NCI-H82 treated with DMSO at 0.1 percent for 48 hours (cell line): ENCODE data around the gene FGF9.

Experiments used
- DNase-seq: peaks from one replicate; lab custom pipeline; 2025; ENCODE audit not compliant: unreplicated experiment; lab: John Stamatoyannopoulos, UW

FGF9 gene

DNA sequence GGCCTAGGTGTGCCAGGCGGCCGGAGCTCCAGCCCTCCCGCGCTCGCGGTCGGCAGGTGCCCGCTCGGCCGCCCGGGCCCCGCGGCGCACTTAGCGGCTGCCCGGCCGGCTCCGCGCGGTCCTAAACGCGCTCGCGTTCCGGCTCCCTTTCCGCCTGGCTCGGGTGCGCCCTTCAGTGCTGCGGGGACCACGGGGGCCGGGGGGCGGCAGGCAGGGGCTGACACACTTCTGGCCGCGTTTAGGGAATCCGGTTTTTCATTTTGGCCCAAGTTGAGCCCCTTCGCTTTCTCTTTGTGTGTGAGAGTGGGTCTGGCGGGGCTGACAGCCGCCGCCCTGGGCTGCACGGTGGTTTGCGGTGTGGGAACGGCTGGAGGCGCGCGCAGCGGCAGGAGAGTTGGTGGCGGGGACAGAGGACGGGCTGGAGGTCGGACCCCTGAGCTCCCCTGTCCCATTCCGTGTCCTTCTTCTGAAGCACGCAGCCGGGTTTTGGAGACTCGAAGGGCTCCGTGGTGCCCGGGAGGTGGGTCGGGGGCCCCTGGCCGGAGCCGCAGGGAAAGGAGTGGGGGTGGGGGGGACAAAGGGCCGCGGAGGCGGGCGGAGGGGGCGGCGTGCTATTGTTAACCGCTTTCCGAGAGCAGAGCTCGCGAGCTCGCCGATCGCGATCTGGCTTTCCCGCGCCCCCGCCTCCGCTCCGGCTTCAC, 3.1 kb downstream of the FGF9 start:
- no peak for DNase-seq

DNA sequence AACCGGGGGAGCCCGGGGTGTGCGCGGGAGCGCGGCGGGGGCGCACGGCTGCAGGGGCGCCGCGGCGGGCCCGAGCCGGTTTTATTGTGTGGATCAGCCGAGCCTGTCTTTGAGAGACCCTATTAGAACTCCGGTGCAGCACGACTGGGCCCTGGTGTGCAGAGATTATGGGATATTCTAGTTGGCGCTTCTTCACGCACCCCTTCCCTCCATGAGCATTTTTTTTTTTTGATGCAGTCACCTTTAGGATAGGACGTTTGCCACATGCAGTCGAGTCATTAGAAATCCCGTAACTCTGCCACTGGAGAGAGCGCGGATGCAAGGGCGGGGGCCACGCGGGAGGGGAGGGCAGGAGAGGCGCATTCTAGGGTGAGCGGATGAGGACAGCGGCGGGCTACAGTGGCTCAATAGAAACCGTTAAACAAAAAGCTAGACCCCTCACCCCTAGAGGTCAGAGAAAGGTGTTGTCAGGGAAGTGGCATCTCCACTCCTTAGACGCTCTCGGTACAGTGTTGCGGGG, 3.7 kb downstream of the FGF9 start:
- no peak for DNase-seq

DNA sequence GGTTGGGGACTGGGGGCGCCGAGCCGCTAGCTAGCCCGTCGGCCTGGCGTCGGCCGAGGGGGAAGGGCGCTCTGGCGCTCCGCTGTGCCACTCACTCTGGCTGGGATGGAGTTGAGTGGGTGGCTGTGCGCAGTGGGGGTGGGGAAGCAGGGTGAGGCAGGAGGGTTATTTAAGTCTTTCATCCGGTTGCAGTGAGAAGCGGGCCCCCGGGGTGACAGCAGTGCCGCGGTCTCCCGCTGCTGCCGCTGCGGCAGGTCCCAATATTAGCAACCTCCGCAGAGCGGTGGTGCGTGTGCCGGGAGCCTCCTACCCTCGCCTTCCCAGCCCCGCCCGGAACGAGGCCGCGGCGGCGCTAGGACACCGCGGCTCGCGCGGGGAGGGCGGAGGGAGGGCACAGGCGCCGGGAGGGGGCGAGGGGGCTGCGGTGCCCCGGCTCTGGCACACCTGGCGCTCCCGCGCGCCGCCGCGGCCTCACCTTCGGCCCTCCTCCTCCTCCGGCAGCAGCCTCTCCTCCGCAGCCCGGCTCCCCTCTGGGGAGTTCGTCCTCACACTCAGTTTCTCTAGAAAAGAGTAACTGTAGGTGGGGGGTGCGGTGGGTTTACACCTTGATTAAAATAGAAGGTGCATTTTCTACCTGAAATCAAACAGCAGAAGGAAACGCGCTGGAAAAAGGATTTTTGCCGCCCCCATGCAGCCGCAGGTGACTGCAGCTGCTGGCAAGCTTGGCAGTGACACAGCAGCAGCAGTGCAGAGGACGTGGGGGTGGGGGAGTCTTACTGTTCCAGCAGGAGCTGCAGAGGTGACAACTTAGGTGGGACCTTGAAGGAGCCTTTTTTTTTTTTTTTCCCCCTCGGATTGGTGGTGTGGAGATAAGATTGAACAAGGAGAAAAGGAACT, 4.5 kb downstream of the FGF9 start:
- DNase-seq: no peak

DNA sequence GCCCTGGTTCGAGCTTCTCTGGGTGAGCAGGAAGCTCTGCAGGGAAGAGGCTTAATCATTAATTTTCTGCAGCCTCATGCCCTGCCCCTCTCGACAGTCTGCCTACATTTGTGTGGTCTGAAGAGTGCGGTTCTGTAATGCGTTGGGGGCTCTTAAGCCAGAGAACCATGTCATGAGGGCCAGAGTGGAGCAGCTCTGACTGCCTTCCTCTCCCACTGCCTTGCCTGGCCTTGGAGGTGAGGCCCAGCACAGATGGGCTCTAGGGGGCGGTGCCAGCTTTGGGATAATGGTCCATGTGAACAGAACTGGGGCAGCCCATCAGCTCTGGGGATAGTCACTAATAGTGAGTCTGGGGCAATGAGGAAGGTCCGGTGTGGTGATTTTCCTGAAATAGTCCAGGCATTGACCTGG, 5.7 kb downstream of the FGF9 start:
- DNase-seq: no peak

DNA sequence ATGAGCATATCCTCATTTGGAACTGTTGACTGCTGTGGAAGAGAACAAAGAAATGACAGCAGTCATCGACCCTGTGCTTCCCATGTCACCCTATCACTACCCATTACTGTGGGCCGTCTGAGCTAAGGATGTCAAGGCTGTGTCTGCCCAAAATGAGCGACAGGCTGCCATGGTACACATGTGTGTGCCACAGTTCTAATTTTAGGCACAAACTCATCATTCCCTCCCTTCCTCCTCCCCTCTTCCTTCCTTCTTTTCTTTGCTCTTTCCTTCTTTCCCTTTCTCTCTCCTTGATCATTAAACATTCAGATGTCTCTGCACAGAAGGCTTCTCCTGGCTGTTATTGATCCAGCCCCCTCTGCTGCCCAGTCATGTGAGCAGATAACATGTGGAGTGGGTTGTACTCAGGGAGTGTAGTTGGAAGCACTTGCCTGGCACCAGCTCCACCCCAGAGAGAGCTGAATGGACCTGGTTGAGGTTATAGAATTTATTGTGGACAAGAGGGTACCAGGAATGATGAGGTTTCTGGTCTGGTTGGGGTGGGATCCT, 6.3 kb downstream of the FGF9 start:
- DNase-seq: no peak

DNA sequence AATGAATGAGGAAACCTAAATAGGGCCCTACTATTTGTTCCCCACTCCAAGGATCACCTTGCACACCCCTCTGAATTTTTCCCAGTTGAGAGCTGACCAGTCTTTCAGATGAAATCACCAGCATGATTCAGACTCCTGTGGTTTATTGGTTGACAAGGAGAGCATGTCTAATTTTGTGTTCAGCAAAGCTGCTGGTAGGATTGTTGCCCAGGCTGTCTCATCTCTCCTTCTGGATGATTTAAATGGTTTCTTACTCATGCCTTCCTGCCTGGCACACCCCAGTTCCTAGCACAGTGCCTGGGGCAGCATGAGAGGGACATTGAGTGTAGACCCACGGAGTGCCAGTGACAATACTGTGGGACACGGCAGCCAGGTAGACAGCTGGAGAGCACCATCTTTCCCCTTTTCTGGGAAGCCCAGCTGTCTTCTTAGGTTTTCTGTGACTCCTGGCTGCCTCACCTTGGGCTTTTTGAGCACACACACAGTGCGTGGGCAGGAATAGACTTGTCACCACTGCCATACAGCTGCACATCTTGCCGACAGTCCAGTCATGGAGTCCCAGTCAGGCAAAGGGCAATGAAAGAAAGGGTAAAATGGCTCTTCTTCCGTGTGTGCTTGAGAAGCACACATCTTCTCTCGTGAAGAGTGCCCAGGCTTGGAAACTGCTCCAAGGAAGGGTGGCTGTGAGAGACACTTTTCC, 12.3 kb downstream of the FGF9 start:
- no peak for DNase-seq

DNA sequence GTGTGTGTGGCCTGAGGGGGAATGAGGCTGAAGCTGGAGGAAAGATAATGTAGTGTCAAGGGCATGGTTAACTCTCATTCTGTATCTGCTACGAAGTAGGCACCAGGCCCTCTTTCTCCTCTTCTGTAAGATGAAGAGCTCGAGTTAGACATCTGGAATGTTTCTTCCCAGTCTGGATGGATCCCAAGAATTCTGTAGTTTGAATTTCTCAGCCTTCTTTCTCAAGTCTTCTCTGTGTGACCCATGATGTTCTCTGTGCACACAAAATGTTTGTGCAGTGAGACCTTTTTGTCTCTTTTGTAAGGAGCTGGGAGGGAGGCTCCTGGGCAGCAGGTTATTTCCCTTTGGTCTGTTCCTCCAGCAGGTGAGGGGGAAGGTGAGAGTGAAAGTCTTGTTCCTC, 13.7 kb downstream of the FGF9 start:
- DNase-seq: no peak

DNA sequence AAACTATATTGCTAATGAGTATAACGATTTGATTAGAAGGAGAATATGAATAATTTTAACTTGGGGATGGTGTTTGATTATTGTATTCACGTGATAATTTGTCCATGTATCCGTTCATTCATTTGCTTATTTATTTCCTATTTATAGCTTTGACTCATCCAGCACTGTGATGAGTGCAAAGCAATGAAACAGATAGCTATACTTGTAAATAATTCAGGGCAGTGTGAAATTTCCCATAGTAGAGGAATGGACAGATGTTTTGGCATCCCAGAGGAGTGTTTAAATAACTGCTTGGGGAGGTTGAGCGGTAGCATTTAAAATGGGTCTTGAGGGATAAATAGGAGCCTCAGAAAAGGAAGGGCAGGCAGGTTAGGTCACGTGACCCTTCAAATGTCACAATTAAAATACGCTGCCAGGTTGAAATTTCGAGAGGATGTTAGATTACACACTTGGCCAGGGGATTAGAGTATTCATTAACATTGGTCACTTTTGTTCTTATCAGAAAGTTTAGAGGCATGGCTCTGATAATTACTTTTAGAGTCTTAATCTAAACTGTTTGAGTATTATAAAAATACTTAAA, 14.7 kb downstream of the FGF9 start:
- DNase-seq: no peak

DNA sequence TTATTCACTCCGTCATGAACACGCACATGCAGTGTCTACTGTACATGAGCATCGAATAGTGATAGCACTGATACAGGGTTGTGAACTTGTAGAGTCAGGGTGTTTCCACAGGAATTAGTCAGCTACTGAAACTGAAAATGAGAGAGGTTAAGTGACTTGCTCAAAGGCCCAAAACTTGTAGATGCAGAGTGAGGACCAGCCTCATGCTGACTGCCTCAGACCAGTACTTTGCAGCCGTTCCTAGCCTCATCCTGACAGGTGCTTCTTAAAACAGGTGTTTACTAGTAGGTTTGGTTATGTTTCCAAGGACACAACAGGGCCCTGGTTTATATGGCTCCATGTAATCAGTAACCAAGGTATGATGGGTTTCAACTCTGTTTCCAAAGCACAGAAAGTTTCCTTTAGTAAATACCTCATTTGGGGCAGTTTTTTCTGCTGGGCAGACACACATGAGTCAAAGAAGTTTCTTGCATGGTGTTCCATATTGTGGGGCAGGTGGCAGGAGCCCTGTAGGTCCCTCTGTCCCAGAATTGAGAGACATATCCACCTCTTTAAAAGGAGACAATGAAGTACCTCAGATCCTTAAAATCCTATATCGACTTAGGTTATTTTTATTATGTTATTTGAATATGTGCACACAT, 16.0 kb downstream of the FGF9 start:
- no peak for DNase-seq

DNA sequence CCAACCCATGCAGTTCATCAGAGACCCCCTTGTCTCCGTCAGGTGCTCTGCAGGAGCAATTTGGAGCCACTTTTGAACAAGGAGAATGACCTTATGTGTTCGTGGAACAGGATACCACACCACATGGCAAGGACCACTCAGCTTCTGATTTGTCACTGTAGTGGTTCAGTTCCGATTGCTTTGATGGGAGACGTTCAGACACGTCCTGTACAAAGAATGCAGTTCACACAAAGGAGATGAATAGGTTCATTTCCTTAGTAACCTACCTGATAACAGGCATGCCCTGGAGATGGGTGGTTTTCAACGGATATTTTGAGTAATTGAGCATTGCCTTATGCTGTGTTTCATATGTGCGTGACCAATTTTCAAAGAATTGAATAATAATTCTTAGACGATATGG, 17.2 kb downstream of the FGF9 start:
- DNase-seq: no peak

DNA sequence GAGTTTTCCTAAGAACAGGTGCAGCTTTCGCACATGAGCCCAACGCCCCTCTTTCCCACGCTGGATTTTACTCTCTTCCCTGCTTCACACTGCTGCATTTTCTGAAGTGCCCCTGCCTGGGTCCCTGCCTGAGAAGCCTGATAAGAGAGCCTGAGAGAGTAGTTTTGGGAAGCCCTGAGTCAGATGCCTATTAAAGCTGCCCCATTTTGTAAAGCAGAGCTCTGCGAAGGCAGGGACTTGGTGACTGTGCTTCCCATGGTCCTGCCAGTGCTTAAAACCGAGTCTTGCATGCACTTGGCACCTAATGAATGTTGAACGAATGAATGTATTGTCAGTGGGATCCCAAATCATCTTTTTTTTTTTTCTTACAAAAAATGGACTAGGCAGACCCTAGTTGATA, 18.2 kb downstream of the FGF9 start:
- DNase-seq: no peak

DNA sequence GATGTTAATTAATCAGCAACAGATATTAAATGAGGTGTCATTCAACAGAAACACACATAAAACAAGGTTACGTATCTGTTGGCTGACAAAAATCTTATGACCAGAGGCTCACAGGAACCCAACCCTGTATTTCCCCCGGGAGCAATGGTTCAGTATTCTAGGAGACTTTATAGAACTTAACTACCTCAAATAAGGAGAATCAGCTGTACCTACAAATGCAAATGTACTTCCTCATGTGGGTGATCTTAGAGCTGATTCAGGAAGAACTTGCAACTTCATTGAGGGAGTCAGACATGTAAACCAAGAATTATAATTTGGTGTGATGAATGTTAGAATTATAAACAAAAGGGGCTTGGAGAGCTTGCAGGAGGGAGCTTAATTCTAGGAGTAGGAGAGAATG, 20.1 kb downstream of the FGF9 start:
- no peak for DNase-seq

DNA sequence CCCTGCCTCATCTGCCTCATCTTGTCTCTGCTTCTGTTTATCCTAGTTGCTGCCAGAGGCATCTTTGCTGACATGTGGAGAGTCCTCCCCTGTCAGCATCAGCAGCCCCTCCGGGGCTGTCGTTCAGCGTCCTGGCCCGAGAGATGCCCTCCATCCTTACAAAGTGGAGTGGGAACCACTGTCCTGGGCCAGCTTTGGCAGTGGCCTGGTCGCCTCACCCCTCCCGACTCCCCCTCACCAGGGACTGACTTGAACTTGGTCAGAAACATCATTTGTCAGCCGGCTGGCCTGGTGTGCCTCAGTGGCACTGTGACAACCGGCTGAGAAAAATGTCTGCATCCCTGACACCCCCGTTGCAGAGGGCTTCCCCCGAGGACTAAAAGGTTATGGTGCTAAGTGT, 20.6 kb downstream of the FGF9 start:
- DNase-seq: no peak

DNA sequence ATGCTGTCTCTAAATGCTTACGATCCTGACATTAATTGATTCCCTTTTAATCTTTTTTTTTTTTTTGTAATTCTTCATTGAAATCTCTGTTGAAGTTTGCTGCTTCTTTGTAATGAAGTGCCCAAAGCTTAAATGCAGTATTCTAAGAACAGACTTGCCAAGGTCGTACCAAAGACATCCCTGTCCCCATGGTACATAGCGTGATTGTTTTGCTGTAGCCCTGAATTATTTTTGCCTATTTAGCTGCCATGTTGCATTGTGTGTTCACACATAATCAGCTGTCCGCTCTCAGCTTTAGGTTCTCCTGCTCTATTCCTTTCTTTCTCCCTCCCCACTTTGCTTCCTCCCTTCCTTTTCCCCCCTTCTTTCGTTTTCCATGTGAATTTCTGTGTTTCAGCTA, 21.1 kb downstream of the FGF9 start:
- no peak for DNase-seq

DNA sequence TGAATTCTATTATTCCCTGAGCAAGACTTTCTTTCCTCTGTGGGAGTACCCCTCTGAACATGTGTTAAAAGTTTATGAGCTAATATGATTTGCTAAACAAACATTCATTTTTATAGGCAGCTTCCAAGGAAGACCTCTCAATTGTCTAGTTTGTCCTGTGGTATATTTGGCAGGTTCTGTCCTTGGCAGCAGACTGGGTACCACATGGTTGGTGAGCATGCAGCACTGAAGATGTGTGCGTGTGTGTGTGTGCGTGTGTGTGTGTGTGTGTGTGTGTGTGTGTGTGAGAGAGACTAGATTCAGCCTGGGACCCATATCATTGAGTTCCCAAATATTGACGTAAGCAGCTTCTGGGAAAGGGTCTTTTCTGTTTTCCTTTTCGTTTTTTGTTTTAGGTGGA, 24.0 kb downstream of the FGF9 start:
- no peak for DNase-seq

DNA sequence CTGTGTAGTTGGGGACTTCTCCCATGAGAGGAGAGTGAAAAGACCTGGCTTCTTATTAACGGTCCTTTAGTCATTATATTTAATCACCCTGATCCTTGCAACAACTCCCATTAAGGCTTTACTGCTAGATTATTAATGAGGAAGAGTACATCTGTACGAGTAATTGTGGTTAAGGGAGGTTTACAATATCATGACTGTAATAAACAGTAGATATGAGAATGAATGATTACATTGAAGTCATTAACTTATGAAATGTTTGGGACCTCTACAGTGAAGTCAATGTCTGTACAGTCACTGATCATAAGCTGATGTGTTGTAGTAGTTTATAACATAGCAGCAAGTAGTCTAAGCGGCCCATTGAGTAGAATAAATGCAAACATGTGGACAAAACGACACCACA, 24.7 kb downstream of the FGF9 start:
- no peak for DNase-seq

DNA sequence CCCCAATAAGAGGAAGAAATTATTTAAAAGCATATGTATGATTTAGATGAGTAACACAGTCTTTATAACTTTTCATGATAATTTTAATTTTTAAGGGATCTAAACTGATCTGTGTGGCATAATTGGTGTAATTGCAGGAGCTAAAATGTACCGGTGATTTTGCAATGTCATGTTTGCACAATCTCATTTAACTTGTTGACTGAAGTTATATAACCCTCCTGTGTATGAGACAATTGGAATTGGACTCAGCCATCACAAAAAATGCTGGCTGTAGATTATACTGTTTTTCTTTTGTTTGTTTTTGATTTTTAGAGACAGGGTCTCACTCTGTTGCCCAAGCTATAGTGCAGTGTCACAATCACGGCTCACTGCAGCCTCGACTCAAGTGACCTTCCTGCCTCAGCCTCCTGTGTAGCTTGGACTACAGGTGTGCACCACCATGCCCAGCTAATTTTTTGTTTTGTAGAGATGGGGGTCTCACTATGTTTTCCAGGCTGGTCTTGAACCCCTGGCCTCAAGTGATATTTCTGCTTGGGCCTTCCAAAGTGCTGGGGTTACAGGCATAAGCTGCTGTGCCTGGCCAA, 26.1 kb downstream of the FGF9 start:
- no peak for DNase-seq

DNA sequence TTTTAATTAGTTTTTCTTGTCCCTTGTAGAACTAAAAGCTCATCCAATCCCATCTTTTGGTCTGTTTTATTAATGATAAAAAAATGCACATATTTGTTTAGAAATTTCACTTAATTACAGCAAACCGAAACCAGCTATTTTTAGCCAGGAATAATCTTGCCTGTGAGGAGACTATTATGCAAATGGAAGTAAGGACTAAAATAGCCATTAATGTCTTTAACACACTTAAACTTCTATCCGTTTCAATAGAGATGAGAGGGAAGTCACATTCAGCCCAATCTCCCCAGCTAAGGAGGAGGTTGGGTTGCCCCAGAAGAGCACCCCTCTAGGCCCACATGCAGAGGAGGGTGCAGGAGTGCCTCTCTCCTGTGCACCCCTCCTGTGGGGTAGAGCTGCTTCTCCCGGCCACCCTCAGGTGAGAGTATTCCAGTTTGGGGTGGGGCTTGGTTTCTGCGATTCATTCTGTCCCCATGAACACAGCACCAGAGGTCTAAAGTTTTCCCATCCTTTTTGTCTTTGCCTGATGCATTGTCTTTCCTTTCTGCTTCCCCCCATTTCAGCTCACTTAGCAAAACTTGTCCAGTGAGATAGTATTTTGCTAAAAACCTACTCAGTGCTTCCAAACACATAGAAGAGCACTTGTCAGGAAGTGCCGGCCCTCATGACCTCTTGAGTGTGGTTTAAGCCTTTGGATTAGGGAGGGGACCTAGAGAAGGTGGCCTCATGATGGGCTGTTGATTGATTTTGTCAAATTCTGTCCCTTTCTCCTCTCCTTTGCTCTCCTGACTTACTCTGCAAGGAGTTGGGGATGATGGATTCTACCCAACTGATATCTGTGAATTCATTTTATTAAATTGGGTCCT, 28.2 kb downstream of the FGF9 start:
- DNase-seq: no peak

DNA sequence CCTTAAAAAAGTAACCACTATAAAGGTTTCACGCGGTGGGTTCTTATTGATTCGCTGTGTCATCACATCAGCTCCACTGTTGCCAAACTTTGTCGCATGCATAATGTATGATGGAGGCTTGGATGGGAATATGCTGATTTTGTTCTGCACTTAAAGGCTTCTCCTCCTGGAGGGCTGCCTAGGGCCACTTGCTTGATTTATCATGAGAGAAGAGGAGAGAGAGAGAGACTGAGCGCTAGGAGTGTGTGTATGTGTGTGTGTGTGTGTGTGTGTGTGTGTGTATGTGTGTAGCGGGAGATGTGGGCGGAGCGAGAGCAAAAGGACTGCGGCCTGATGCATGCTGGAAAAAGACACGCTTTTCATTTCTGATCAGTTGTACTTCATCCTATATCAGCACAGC, 30.6 kb downstream of the FGF9 start:
- no peak for DNase-seq
